Stimulated activated CD8-positive, alpha-beta memory T cell treated with anti-CD3 and anti-CD28 coated beads, Interleukin-4, amount 100 ng/mL, for 1 hour (primary cell): ENCODE results near the gene CALN1.
"Not testable (repeated sequence)": the region's sequence is repeated elsewhere in the genome, so short reads cannot be mapped to it uniquely, and the experiment has no call there.

ENCODE experiments used
- DNase-seq, 2 donors: peaks; one replicate each; pipeline ENCODE4 v3.0.0-alpha.2; 2020; ENCODE audit warnings: low read depth in 2 of 2, low spot score in 1 of 2

Gene CALN1

DNA sequence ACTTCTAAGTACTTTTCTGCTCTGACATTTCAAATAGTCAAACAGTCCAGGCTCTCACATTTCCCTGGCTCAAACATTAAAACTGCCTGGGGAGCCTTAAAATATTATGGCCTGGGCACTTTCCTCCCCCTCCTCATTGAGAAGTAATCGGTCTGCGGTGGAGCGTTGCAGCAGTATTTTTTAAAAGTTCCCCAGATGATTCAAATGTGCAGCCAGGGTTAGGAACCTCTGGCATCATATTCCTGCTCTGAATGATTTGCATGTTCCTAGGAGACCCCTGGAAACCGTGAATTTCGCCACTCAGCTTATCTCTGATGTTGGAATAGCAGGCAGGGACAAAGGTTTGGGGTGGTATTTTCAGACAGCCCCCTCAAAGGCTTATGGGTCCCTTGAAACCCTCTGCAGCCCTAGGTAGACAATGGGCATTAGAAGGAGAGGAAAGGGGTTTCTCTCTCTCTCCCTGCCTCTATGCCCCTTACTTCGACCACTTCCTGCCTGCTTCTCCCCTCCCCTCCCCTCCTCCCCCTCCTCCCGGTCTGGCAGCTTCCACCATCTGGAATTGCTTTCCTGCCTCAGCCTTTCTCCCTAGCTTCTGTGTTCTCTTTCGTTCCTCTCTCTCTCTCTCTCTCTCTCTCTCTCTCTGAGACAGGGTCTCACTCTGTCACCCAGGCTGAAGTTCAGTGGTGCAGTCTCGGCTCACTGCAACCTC, 658.0 kb downstream of the CALN1 start:
- DNase-seq = no peak

DNA sequence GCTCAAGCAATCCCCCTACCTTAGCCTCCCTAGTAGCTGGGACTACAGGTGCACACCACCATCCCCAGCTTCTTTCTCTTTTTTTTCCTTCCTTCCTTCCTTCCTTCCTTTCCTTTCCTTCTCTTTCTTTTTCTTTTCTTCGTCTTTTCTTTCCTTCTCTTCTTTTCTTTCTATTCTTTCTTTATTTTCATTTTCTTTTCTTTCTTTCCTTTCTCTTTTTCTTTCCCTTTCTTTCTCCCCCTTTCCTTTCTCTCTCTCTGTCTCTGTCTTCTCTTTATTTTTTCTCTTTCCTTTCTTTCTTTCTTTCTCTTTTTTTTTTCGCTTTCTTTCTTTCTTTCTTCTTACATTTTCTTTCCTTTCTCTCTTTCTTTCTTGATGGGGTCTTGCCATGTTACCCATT, 658.9 kb downstream of the CALN1 start:
- no peak for DNase-seq

DNA sequence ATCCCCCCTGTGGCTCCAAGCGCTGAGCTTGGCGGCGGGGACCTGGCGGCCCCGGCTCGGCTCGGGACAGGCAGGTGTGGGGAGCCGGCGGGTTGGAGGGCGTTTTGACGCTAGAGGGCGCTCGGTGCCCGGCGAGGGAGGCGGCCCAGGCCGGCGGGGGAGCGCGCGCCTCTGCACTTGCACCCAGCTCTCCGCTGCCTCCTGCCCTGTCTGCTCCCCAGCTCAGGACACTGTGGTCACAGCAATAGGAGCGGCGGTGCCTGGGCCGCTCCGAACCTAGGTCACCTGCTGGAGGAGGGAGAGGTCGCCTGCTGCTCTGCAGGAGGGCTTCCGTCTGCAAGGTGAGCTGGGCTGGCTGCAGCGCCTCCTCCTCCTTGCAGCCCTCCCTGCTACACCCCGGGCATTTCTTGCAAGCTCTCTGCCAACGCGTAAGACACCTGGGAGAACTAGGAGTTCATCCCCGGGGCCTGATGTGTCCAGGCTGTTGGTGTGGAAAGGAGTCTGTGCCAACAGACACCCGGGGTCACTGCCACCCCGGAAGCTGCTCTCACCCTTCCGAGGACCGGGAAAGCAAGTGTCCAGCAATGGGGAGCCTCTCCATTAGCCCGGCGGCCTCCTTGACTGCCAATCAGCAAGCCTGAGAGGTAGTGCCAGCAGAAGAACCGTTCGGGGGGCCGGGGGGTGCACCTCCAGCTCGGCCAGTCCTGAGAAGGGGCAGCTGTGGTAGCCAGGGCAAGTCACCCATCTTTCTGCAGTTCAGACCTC, 659.8 kb downstream of the CALN1 start:
- DNase-seq = no peak

GRCh38 chr7:71750290-71750689, 661.8 kb downstream of the CALN1 start:
- no peak for DNase-seq

- DNase-seq = no peak
Observed at GRCh38 chr7:71746006-71746405, 666.1 kb downstream of the CALN1 start.

DNA sequence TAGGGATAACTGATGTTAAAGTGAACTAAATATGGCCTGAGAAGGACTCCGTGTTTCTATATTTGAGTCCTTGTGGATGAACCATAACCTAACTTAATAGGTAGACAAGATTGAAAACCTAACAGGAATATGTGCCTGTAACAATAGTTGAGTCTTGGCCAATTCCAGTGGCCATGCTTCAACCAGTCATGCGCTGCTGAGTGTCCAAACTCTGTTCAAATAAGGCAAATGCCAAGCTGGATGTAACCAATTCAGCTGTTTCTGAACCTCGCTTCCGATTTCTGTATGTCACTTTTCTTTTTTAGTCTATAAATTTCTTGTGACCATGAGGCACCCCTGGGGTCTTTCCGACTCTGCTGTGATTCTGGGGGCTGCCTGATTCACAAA, 672.0 kb downstream of the CALN1 start:
- DNase-seq = no peak

- DNase-seq = no peak
Observed at GRCh38 chr7:71739520-71740173, 672.5 kb downstream of the CALN1 start.

DNA sequence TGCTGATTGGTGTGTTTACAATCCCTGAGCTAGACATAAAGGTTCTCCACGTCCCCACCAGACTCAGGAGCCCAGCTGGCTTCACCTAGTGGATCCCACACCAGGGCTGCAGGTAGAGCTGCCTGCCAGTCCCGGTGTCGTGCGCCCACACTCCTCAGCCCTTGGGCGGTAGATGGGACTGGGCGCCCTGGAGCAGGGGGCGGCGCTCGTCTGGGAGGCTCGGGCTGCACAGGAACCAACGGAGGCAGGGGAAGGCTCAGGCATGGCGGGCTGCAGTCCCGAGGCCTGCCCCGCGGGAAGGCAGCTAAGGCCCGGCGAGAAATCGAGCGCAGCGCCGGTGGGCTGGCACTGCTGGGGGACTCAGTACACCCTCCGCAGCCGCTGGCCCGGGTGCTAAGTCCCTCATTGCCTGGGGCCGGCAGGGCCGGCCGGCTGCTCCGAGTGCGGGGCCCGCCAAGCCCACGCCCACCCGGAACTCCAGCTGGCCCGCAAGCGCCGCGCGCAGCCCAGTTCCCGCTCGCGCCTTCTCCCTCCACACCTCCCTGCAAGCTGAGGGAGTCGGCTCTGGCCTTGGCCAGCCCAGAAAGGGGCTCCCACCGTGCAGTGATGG, 674.1 kb downstream of the CALN1 start:
- not testable (repeated sequence) for DNase-seq

GRCh38 chr7:71735961-71736556, 676.1 kb downstream of the CALN1 start:
- DNase-seq = no peak

DNA sequence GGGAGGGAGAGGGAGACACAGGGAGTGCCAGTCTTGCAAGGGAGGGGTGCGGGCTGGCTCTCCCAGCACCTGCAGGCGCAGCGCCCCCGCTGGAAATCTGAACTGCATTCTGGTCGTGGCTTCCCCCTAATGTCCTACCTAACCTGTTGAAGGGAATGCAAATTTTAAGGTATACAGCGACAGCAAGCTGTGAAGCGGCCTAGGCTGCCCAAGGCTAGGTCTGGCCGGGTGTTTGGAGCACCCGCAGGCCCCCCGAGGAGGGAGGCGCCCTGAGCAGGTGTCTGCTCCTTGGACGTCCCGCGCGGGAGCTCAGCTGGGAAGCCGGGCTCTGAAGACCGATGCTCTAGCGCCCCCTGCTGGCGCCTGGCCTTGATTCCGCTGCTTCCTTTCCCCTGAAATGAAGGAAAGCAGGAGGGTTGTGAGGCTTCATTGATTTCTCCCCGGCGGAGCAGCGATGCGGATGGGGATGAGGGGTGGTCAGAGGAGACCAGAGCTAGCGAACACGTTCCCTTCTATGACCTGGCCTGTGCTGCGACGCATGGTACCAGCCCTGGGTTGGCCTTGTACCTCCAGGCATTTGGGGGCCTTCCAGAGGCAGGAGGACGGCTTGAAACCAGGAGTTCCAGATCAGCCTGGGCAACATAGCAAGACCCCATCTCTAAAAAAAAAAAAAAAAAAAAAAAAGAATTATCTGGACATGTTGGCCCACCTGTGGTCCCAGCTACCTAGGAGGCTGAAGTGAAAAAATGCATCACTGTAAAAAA, 678.8 kb downstream of the CALN1 start:
- DNase-seq = peak; percentile 5 to 21

GRCh38 chr7:71731740-71732139, 680.4 kb downstream of the CALN1 start:
- DNase-seq = no peak
